GM19328 (cell line): ENCODE measurements around the gene AQP1.

Source experiments
- ATAC-seq: cut with Tn5 transposase; IDR thresholded peaks from one replicate; pipeline ENCODE4 v1.9.1; 2021; ENCODE audit warnings: mild to moderate bottlenecking, moderate library complexity; ENCODE audit not compliant: unreplicated experiment

AQP1 gene

GRCh38 chr7:30933124-30933974 is 21.7 kb downstream of the AQP1 start:
- no peak for ATAC-seq

GRCh38 chr7:30934225-30934624 is 22.6 kb downstream of the AQP1 start:
- no peak for ATAC-seq

DNA sequence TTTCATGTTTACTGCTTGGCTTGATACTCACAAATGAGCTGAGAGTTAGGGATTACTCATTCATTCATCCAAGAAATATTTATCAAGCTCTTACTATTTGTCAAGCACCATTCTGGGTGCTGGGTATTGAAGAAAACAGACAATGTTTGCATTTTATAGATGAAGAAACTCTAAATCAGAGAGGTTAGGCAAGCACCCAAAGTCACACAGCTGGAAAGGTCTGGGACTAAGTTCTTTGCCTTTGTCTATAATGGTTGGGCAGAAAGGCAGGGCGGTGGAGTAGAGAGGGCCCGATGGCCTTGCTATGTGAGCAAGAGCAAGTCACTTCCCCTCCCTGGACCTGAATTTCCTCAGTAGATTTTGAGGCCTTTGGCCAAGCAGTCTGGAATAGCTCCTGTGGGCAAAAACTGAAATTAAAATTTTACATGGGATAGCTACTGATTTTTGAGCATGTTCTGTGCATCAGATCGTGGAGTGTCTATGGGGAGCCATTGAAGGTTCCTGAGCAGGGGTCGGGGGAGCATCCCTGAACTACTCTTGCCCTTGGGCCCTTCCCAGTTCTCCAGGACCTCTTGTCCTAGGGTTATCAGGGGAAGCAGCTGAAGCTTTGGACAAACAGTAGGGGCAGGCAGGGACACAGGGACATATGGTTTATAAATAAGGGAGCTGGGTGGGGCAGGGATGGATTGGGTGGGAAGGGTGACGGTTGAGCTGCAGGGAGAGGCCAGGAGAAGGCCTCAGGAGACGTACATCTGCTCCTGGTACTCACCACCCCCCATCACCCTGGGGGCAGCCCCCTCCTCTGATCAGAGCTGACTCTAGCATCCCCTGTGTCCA is 23.3 kb downstream of the AQP1 start:
- no peak for ATAC-seq

DNA sequence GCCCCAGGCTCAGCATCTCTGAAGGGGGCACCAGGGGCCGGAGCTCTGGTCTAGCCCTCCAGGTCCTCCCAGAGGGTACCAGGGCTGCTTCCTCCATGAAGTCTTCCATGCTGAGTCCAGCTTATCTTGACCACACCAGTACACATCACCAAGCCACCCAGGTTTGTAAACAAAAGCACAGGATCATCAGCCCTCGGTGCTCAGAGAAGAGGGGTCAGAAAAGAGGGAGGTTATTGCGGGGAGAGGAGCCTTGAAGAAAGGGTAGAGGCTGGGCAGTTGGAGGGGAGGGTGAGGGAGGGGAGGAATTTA is 23.9 kb downstream of the AQP1 start:
- no peak for ATAC-seq

DNA sequence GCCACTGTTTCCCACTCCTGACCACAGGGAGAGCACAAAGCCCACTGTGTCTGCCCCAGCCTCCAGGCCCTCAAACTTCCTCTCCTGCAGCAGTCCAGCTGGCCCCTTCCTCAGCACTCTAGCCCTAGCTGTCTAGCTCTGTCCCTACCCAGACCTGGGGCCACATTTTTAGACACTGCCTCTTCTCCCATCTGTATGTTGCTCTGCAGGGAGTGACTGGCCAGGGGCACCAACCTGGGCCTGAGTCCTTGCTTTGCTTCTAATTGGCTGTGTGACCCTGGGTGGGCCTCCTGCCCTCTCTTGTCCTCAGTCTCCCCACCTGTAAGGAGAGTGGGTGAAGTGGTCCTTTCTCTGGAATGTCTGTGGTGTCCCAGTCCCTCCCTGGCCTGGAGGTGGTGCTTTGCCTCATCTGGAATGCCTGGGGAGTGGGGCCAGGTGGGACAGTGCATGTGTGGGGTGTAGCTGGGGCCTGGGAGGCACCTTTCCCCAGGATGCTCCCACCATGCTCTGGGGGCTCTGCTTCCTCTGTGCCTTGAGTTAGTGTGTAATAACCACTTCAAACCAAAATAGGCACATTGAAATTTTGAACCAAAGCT is 25.1 kb downstream of the AQP1 start:
- no peak for ATAC-seq

- ATAC-seq, result no peak
Measured at GRCh38 chr7:30937416-30937815, 25.8 kb downstream of the AQP1 start.

- peak; percentile 75 for ATAC-seq
Measured at GRCh38 chr7:30938435-30939316, 27.0 kb downstream of the AQP1 start.

DNA sequence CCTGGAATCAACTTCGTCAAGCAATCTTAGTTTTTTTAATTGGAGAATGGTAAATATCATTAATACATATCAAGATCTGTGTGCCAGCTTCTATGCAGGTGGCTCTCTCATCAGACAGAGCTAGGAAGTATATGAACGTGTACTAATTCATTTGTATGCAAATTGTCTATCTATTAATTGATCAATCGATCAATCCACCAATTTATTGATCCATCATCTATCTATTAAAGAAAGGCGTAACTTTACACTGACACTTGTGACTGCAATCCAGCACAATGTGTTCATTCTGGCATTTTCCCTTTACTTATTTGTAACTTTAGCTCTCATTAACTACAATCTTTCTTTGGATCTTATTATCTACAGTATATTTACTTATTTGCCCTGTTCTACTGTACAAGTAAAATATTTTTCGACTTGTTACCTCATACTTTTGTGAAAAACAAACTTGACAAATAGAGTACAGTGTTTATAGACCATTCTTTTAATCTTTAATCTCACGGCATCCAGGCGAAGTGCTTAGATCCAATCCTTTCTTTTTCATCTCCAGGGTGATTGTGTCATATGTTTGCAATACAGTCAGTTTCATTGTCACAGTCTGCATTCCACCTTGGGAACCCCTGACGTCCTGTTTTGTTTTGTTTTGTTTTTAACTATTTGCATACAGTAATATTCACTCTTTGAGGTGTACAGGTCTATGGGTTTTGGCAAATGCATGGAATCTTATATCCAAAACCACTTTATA is 30.1 kb downstream of the AQP1 start:
- ATAC-seq, result no peak

GRCh38 chr7:30950197-30950596 is 38.5 kb downstream of the AQP1 start:
- ATAC-seq, result no peak

- no peak for ATAC-seq
Measured at GRCh38 chr7:30954914-30955313, 43.3 kb downstream of the AQP1 start.

DNA sequence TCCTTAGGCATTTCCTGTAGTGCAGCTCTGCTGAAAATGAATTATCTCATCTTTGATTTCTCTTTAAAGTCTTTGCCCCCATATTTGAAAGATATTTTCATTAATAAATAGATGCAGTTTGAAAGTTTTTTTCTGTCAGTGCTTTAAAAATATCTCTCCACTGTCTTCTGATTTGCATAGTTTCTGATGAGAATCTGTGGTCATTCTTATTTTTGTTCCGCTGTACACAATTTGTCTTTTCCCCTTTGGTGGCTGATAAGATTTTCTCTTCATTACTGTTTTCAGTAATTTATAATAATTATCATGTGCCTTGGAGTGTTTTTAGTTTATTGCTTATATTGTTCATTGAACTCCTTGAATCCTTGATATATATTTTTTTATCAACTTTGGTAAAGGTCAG is 45.1 kb downstream of the AQP1 start:
- ATAC-seq, result no peak

DNA sequence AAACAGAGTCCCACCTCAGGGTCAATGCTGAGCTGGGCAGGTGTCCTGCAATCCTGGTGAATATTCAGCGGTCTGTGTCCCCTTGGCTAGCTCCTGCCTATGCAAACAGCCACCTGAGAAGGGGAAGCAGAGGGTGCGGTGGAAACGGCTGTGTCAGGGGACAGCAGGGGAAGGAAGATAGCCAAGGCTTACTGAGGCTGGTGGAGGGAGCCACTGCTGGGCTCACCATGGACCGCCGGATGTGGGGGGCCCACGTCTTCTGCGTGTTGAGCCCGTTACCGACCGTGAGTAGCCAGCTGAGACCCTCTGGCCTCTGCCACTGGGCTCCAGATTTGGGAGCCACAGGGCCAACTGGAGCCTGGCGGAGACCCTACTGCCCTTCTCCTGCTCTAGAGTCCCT is 52.2 kb downstream of the AQP1 start, which contains the start of gene GHRHR:
Gene GHRHR (plus strand): TSS at position 112 of the 400 bp plus-strand sequence. CDS start 116 bp downstream, at position 228.
- ATAC-seq, result no peak

- ATAC-seq, result no peak
Measured at GRCh38 chr7:30965372-30965771, 53.7 kb downstream of the AQP1 start.

DNA sequence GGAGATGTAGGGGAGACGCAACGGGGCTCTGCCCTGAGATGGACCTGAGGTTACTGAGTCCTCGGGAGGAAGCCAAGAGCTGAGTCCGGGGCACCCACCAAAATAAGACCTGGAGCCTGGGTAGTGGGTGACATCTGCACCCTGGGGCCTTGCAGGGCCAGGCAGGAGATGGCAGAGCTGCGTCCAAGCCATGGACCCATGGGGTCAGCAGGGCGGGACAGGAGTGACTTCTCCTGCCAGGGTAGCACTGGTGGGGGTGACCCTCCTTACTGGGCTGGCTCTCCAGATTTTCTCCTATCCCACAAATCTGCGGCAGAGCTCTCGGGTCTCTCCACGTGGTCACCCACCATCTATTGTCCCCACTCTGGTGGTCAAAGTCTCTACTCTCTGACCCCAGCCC is 54.2 kb downstream of the AQP1 start:
- no peak for ATAC-seq

DNA sequence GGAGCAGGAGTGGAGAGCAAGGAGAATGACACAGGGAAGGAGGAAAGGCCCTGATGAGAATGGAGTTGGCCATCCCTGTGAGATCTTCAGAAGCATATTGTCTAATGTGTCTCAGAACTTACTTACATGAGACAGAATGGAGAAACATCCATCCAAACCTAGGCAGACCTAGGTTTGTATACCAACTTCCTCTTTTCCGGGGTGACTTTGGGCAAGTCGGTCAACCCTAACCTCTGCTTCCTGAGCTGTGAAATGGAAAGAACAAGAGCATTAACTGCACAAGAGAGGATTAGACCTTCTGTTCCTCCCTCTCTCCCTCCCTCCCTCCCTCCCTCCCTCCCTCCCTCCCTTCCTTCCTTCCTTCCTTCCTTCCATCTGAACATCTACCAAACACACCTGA is 56.6 kb downstream of the AQP1 start:
- no peak for ATAC-seq

- no peak for ATAC-seq
Measured at GRCh38 chr7:30968747-30969603, 57.3 kb downstream of the AQP1 start.

GRCh38 chr7:30969604-30969970 is 57.9 kb downstream of the AQP1 start:
- ATAC-seq, result no peak

DNA sequence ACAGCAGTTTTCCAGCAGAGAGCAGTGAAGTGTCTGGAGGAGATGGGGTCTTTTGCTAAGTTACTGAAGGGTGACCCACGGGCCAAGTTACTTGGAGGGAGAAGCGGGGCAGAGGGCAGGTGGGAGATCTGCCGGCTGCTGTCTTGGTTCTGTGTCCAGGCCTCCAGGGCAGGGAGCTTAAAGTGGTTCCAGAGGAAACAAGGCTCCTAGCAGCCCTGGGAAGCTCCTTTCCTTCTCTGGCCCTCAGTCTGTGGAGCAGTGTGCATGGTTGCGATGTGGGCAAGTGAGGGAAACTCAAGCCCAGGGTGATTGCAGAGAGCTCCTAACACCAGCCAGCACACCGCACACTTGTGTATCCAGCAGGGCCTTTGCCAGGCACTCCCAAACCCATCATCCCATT is 58.4 kb downstream of the AQP1 start:
- ATAC-seq, result no peak

DNA sequence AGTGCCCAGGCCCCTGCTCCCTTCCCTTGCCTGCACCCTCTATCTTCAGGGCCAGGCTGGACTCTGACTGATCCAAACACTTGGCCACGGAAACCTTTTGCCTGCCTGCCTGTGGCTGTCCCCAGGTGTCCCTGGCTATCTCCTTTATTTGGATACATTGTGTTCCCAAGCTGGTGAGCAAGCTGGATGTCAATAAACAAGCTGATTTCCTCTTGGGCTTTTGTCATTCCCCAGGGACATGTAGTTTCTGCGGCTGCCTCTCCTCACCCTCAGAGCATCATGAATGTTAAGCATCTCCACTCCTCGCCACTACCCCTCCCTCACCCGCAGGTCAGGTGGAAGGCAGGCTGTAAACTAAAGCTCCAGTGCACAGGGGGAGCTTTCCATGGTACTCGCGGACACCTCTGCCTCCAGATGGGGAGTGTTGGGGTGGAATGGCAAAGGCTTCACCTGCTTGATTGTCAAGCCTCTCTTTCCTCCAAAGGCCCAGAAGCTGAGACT is 59.0 kb downstream of the AQP1 start:
- ATAC-seq, result no peak
